Esophagus squamous epithelium (tissue), 5 donors: ENCODE results near the gene CYP4F12. TPM values are rescaled to one million over a fixed set of nuclear protein-coding genes. Genes with fewer than 3 reads are reported as not detected.

Experiments
- DNase-seq: peaks from one replicate; lab custom pipeline; 2025; lab: John Stamatoyannopoulos, UW
- H3K27ac ChIP-seq, 4 donors: fragments of 200-600 bp; sonication (generic); one replicate each; pipeline ENCODE4 v1.5.1; 2016 to 2019; ENCODE audit warnings: mild to moderate bottlenecking in 1 of 4
- H3K27me3 ChIP-seq, 4 donors: fragments of 200-600 bp; sonication (generic); 1 replicate in 3 of 4; 2 replicates in 1 of 4; pipeline versions ENCODE4 v1.5.1 to v1.6.0; 2017 to 2021; ENCODE audit warnings: antibody characterized with exemption in 1 of 4
- H3K36me3 ChIP-seq, 3 donors: fragments of 200-600 bp; sonication (generic); one replicate each; pipeline ENCODE4 v1.5.1; 2016 to 2019
- H3K4me1 ChIP-seq, 3 donors: fragments of 200-600 bp; sonication (generic); one replicate each; pipeline ENCODE4 v1.5.1; 2017 to 2019
- H3K4me3 ChIP-seq, 4 donors: fragments of 200-600 bp; sonication (generic); 1 replicate in 3 of 4; 2 replicates in 1 of 4; pipeline ENCODE4 v1.5.1; 2016 to 2019; ENCODE audit warnings: mild to moderate bottlenecking in 2 of 4, moderate library complexity in 1 of 4
- H3K9me3 ChIP-seq, 3 donors: fragments of 200-600 bp; sonication (generic); one replicate each; pipeline ENCODE4 v1.5.1; 2016 to 2019
- POLR2A ChIP-seq, 4 donors: fragments of 450-650 bp; IDR thresholded peaks; one replicate each; pipeline ENCODE4 v1.6.1; 2017; ENCODE audit warnings: antibody characterized with exemption in 4 of 4, mild to moderate bottlenecking in 4 of 4, moderate library complexity in 3 of 4
- WGBS, 2 donors: methylation state at CpG; one replicate each; pipeline ENCODE4 v1.1.5; 2018; 5-methylcytosine and 5-hydroxymethylcytosine counted together
- intact Hi-C: fragments of 100-400 bp; cut with DNase I; formaldehyde crosslinking; loops from one replicate; pipeline ENCODE4 v1.15.0; 2022
- total RNA-seq, 4 donors: library from RNA; depleted of rRNA; stranded (reverse); fragments of >200 nt; gene quantifications; one replicate each; pipeline ENCODE4 v1.1.0, GENCODE V29; 2016
- TF ChIP-seq, protein P1 (sequence below), 6 experiments: fragments of 450-650 bp in 4 of 6; fragments of 200-600 bp in 2 of 6; sonication (generic) in 2 of 6; IDR thresholded peaks; one replicate each; pipeline ENCODE4 v1.5.1; 2016 to 2019; ENCODE audit warnings: antibody characterized with exemption in 6 of 6, mild to moderate bottlenecking in 4 of 6, moderate library complexity in 4 of 6
- donor health status: DM: yes; HTN: yes; CAD: no.

Gene CYP4F12
- total RNA-seq, 4 donors from 2014 or later, result 34.5 to 79.3 (median 61.0) TPM

DNA sequence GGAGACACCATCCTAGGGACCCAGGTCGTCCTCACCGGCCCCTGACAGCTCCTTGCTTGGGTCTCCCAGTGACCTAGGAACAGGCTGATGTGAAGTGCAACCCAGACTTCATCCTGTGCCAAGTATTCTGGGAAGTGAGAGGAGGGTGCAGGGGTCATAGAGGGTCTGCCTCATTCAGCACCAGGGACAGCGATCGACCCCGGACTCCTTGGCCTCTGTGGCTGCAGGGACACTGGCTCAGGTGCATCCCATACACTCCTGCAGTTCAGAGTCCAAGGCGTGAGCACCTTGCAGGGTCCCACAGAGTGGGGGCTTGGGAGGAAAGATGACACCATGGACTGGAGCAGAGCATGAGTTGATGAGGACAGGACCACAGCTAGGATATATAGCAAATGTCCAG lies 44.9 kb downstream of the CYP4F12 start:
- Histone ChIP-seq H3K9me3 (no peaks in the 10 kb centered on the region), H3K27ac (no peak overlapping the region), H3K4me3 (no peak overlapping the region), H3K4me1 (peaks cover 0 to 2% (median 0%) of the 10 kb centered on the region in 3 donors), H3K27me3 (peaks cover 0 to 52% (median 0%) of the 10 kb centered on the region in 4 donors), H3K36me3 (no peaks in the 10 kb centered on the region)
- TF ChIP-seq, protein P1, sequence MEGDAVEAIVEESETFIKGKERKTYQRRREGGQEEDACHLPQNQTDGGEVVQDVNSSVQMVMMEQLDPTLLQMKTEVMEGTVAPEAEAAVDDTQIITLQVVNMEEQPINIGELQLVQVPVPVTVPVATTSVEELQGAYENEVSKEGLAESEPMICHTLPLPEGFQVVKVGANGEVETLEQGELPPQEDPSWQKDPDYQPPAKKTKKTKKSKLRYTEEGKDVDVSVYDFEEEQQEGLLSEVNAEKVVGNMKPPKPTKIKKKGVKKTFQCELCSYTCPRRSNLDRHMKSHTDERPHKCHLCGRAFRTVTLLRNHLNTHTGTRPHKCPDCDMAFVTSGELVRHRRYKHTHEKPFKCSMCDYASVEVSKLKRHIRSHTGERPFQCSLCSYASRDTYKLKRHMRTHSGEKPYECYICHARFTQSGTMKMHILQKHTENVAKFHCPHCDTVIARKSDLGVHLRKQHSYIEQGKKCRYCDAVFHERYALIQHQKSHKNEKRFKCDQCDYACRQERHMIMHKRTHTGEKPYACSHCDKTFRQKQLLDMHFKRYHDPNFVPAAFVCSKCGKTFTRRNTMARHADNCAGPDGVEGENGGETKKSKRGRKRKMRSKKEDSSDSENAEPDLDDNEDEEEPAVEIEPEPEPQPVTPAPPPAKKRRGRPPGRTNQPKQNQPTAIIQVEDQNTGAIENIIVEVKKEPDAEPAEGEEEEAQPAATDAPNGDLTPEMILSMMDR (IDR thresholded peaks at IDR 0.05), result no peak
- no peak for TF ChIP-seq POLR2A (IDR thresholded peaks at IDR 0.05)
- intact Hi-C loops, result no loop called here
- DNase-seq, result no peak
- WGBS, 2 donors, result 10 to 24% methylated on average over 2 of the region's 6 CpGs

- no peak overlapping the region for H3K27ac ChIP-seq
- TF ChIP-seq, protein P1 (IDR thresholded peaks at IDR 0.05), result no peak
- no peak for TF ChIP-seq POLR2A (IDR thresholded peaks at IDR 0.05)
- H3K4me3 ChIP-seq, result no peak overlapping the region
- H3K27me3 ChIP-seq, result peaks cover 0 to 86% (median 0%) of the 10 kb centered on the region in 4 donors
- DNase-seq, result no peak
- no peaks in the 10 kb centered on the region for H3K9me3 ChIP-seq
- 60 to 82% methylated on average over 1 of the region's 1 CpG for WGBS, 2 donors
- H3K36me3 ChIP-seq, result no peaks in the 10 kb centered on the region
- H3K4me1 ChIP-seq, result peaks cover 0 to 9% (median 0%) of the 10 kb centered on the region in 3 donors
- intact Hi-C loops, result no loop called here
Observed at GRCh38 chr19:15721268-15721667, 48.4 kb downstream of the CYP4F12 start.

- no peaks in the 10 kb centered on the region for H3K36me3 ChIP-seq
- WGBS, 2 donors, result 31 to 44% methylated on average over 4 to 8 of the region's 25 CpGs
- peaks cover 0 to 9% (median 0%) of the 10 kb centered on the region in 3 donors for H3K4me1 ChIP-seq
- H3K9me3 ChIP-seq, result no peaks in the 10 kb centered on the region
- peaks cover 0 to 89% (median 0%) of the 10 kb centered on the region in 4 donors for H3K27me3 ChIP-seq
- no peak for DNase-seq
- intact Hi-C loops, result no loop called here
- no peak overlapping the region for H3K27ac ChIP-seq
- TF ChIP-seq POLR2A (IDR thresholded peaks at IDR 0.05), result no peak
- TF ChIP-seq, protein P1 (IDR thresholded peaks at IDR 0.05), result no peak
- no peak overlapping the region for H3K4me3 ChIP-seq
Observed at GRCh38 chr19:15722956-15723355, 50.1 kb downstream of the CYP4F12 start.

GRCh38 chr19:15727724-15728123 lies 54.8 kb downstream of the CYP4F12 start, which contains the start of gene OR10H2:
OR10H2 (plus strand) TSS chr19:15728024; CDS start chr19:15728044, 20 bp downstream.
- TF ChIP-seq, protein P1 (IDR thresholded peaks at IDR 0.05), result no peak
- no peak for TF ChIP-seq POLR2A (IDR thresholded peaks at IDR 0.05)
- peaks cover 0 to 8% (median 0%) of the 10 kb centered on the region in 3 donors for H3K4me1 ChIP-seq
- intact Hi-C loops, result no loop called here

GRCh38 chr19:15730538-15730937 lies 57.7 kb downstream of the CYP4F12 start:
- no peaks in the 10 kb centered on the region for H3K4me1 ChIP-seq
- no peak for DNase-seq
- peaks cover 0 to 29% (median 0%) of the 10 kb centered on the region in 4 donors for H3K27me3 ChIP-seq
- no peak overlapping the region for H3K27ac ChIP-seq
- no peak overlapping the region for H3K4me3 ChIP-seq
- WGBS, 2 donors, result 26 to 40% methylated on average over 1 of the region's 1 CpG
- H3K9me3 ChIP-seq, result no peaks in the 10 kb centered on the region
- intact Hi-C loops, result no loop called here
- TF ChIP-seq, protein P1 (IDR thresholded peaks at IDR 0.05), result no peak
- H3K36me3 ChIP-seq, result no peaks in the 10 kb centered on the region

More at GRCh38 chr19:15727724-15728123, 54.8 kb downstream of the CYP4F12 start, which contains the start of gene OR10H2:
- Histone ChIP-seq H3K9me3 (no peaks in the 10 kb centered on the region), H3K36me3 (no peaks in the 10 kb centered on the region), H3K27me3 (peaks cover 0 to 57% (median 0%) of the 10 kb centered on the region in 4 donors), H3K4me3 (no peak within 1 kb of the TSS), H3K27ac (no peak within 1 kb of the TSS)
- 63 to 77% methylated on average over 5 of the region's 5 CpGs for WGBS, 2 donors
- no peak for DNase-seq
